Type B pancreatic cell (in vitro differentiated cells): ENCODE results near the gene TAF1D. TPM values are rescaled to one million over a fixed set of nuclear protein-coding genes. Genes with fewer than 3 reads are reported as not detected.

ENCODE experiments used
- DNase-seq: peaks from one replicate; pipeline ENCODE4 v3.0.0; 2021; ENCODE audit warnings: mixed read lengths; ENCODE audit not compliant: unreplicated experiment; ENCODE audit errors: extremely low spot score
- H3K27ac Mint-ChIP-seq: 2 replicates; pipeline ENCODE4 v1.8.0; 2021; ENCODE audit warnings: mild to moderate bottlenecking, mixed read lengths
- H3K27me3 Mint-ChIP-seq: 2 replicates; pipeline ENCODE4 v1.8.0; 2021; ENCODE audit warnings: mixed read lengths
- H3K36me3 Mint-ChIP-seq: 2 replicates; pipeline ENCODE4 v1.8.0; 2021; ENCODE audit warnings: mixed read lengths
- H3K4me1 Mint-ChIP-seq: one replicate; pipeline ENCODE4 v1.8.0; 2021; ENCODE audit warnings: mixed read lengths; ENCODE audit not compliant: unreplicated experiment
- H3K4me3 Mint-ChIP-seq: 2 replicates; pipeline ENCODE4 v1.8.0; 2021; ENCODE audit warnings: mild to moderate bottlenecking, mixed read lengths
- H3K9me3 Mint-ChIP-seq: 2 replicates; pipeline ENCODE4 v1.8.0; 2021; ENCODE audit warnings: mixed read lengths
- total RNA-seq: library from RNA; stranded (reverse); gene quantifications from 2 replicates; pipeline ENCODE4 v1.2.1, GENCODE V29; 2021; ENCODE audit warnings: low replicate concordance
- TF ChIP-seq, protein P1 (sequence below): fragments of 200-600 bp; sonication (generic); conservative IDR thresholded peaks from 2 replicates; pipeline ENCODE4 v1.5.0; 2021; ENCODE audit warnings: antibody characterized with exemption, mild to moderate bottlenecking

TAF1D gene
- total RNA-seq, 1 donor from 2014 or later, result 143 TPM

DNA sequence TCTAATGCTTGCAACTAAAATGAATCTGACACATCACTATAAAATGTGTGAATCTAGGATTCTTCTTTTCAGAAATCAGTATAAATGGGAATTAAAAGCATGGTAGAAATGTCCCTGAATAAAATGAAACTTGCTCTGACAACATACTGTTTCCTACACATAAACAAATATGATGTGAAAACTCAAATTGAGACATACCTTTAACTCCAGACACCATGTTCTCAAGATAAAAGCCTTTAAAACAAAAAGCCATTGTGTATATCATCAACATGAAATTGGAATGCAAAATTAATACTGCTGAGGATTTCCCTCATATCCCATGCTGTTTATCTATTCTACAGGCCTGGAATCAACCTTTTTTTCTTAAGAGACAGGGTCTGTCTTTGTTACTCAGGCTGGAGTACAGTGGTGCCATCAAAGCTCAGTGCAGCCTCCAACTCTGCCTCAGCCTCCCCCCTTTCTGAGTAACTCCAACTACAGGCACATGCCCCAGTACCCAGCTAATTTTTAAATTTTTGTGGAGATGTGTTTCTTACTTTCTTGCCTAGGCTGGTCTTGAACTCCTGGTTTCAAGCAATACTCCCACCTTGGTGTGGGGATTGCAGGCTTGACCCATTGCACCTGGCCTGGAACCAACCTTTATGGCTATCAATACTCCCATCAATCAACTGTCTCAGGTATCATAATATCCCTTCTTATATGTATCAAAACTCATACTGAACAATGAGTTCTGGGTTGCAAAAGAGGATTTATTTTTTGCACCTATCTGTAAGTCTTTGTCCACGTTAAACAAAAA is 6.7 kb downstream of the TAF1D start:
- Mint-ChIP-seq H3K9me3 (no peaks in the 10 kb centered on the region), H3K27ac (no peak overlapping the region), H3K4me3 (no peak overlapping the region), H3K27me3 (no peaks in the 10 kb centered on the region), H3K4me1 (peaks cover 34% of the 10 kb centered on the region), H3K36me3 (peaks cover 68% of the 10 kb centered on the region)
- no peak for DNase-seq
- TF ChIP-seq, protein P1, sequence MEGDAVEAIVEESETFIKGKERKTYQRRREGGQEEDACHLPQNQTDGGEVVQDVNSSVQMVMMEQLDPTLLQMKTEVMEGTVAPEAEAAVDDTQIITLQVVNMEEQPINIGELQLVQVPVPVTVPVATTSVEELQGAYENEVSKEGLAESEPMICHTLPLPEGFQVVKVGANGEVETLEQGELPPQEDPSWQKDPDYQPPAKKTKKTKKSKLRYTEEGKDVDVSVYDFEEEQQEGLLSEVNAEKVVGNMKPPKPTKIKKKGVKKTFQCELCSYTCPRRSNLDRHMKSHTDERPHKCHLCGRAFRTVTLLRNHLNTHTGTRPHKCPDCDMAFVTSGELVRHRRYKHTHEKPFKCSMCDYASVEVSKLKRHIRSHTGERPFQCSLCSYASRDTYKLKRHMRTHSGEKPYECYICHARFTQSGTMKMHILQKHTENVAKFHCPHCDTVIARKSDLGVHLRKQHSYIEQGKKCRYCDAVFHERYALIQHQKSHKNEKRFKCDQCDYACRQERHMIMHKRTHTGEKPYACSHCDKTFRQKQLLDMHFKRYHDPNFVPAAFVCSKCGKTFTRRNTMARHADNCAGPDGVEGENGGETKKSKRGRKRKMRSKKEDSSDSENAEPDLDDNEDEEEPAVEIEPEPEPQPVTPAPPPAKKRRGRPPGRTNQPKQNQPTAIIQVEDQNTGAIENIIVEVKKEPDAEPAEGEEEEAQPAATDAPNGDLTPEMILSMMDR, result no peak

DNA sequence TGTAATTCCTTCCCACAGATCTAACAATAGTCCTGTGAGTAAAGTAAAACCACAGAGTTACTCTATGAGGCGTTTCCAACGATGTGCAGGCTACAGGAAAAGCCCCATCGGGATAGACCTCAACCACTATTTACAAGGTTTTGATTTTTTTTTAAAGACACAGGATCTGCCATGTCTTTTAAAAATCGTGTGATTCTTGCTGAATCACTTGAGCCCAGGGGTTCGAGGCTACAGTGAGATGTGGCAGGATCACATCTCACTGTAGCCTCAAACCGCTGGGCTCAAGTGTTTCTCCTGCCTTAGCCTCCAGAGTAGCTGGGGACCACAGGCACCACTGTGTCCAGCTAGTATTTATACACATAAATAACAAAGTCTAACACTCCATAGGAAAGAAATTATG is 7.8 kb downstream of the TAF1D start:
- no peak for DNase-seq
- H3K36me3 Mint-ChIP-seq, result peaks cover 62% of the 10 kb centered on the region
- H3K9me3 Mint-ChIP-seq, result no peaks in the 10 kb centered on the region
- no peaks in the 10 kb centered on the region for H3K27me3 Mint-ChIP-seq
- peaks cover 22% of the 10 kb centered on the region for H3K4me1 Mint-ChIP-seq
- no peak overlapping the region for H3K27ac Mint-ChIP-seq
- TF ChIP-seq, protein P1, result no peak
- H3K4me3 Mint-ChIP-seq, result no peak overlapping the region

DNA sequence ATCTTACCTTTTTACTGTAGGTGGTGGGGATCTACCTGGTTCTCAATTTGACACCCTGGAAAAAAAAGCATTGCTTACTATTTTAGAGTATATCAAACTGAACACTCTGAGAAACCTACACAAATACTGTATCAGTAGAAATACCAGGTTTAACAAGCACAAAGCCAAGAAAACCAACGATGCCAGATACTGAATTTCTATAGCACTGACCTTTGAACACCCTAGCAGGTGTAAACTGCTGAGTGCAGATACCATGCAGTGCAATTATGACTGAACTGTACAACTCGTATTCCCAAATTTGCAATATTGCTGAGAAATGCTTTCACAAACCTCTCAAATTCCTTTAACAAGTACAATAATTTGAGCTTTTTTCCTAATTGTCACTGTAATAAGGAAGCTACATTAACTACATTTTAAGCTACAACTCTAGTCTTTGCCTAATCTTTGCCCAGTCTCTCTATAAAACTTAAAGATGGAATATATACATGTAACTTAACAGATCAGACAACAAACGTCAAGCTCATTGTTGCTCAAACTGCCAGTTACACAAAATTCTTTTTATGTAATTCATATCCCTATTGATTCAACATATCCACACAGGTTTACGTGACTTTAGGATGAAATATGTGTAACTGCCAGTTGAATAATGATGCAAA is 8.9 kb downstream of the TAF1D start:
- Mint-ChIP-seq H3K36me3 (peaks cover 53% of the 10 kb centered on the region), H3K4me1 (peaks cover 12% of the 10 kb centered on the region), H3K27ac (peak overlapping the region; percentile 53)

GRCh38 chr11:93730108-93731107 is 10.9 kb downstream of the TAF1D start:
- Mint-ChIP-seq H3K36me3 (peaks cover 42% of the 10 kb centered on the region), H3K4me3 (no peak overlapping the region), H3K27me3 (no peaks in the 10 kb centered on the region), H3K4me1 (peaks cover 8% of the 10 kb centered on the region), H3K27ac (no peak overlapping the region), H3K9me3 (no peaks in the 10 kb centered on the region)
- TF ChIP-seq, protein P1, result no peak
- DNase-seq, result no peak

More for the DNA sequence above, 8.9 kb downstream of the TAF1D start:
- no peaks in the 10 kb centered on the region for H3K27me3 Mint-ChIP-seq
- TF ChIP-seq, protein P1, result no peak
- H3K4me3 Mint-ChIP-seq, result no peak overlapping the region
- H3K9me3 Mint-ChIP-seq, result no peaks in the 10 kb centered on the region
- no peak for DNase-seq

- Mint-ChIP-seq H3K4me3 (no peak overlapping the region), H3K36me3 (peaks cover 37% of the 10 kb centered on the region), H3K27me3 (no peaks in the 10 kb centered on the region), H3K4me1 (peaks cover 3% of the 10 kb centered on the region), H3K27ac (no peak overlapping the region), H3K9me3 (no peaks in the 10 kb centered on the region)
- TF ChIP-seq, protein P1, result no peak
- DNase-seq, result no peak
Measured at GRCh38 chr11:93729129-93729616, 12.1 kb downstream of the TAF1D start.
